ENCODE measurements around the gene SAE1.

SAE1 gene

DNA sequence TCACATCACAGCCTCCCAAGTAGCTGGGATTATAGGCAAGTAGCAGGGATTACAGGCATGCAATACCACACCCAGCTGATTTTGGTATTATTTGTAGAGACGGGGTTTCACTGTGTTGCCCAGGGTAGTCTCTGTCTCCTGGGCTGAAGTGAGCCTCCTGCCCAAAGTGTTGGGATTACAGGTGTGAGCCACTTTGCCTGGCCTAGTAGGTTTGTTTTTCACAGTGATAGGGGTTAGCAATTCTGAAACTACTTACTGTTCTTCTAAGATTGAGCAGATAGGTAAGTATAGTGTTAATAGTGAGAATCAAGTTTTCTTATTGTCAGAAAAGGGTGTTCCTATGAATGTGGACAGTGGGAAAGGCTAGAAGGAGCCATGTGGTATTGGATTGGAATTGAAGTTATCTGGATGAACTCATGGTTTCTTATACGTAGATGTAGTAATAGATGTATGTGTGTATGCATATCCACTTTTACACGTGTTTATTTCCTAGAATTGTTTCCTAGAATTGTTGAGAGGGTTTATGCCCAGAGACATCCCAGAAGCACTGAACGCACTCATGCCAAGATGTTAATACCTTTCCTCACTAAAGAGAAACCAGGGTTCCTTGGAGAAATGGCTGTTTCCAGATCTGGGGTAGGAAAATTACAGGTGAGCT lies 49.1 kb downstream of the SAE1 start:
- TF ChIP-seq, protein P1, sequence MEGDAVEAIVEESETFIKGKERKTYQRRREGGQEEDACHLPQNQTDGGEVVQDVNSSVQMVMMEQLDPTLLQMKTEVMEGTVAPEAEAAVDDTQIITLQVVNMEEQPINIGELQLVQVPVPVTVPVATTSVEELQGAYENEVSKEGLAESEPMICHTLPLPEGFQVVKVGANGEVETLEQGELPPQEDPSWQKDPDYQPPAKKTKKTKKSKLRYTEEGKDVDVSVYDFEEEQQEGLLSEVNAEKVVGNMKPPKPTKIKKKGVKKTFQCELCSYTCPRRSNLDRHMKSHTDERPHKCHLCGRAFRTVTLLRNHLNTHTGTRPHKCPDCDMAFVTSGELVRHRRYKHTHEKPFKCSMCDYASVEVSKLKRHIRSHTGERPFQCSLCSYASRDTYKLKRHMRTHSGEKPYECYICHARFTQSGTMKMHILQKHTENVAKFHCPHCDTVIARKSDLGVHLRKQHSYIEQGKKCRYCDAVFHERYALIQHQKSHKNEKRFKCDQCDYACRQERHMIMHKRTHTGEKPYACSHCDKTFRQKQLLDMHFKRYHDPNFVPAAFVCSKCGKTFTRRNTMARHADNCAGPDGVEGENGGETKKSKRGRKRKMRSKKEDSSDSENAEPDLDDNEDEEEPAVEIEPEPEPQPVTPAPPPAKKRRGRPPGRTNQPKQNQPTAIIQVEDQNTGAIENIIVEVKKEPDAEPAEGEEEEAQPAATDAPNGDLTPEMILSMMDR (conservative IDR thresholded peaks at IDR 0.05; ENCODE audit: low read length): no peak
- no peak overlapping the region for H3K4me3 ChIP-seq (ENCODE audit: low read length)
- no peak for DNase-seq (ENCODE audit: low read depth)

DNA sequence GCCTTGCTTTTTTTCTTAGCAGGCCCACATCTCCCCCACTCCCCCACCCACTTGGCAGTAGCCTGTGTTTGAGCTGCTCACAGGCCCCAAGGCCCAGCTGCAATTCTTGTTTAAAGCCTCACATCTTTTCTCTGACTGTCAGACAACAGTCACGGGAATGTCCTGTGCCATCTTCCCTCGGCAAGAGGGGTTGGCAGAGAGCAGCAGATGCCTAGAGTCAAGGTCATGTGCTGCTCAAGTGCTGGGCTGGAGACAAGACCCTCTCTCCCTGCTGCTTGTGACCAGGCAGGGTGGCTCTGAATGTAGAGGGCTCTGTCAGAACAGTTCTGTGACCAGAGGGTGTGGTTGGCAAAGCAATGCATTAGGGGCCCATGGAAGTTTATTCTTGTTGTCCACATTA lies 53.0 kb downstream of the SAE1 start:
- TF ChIP-seq, protein P1 (conservative IDR thresholded peaks at IDR 0.05; ENCODE audit: low read length): no peak
- no peak overlapping the region for H3K4me3 ChIP-seq (ENCODE audit: low read length)
- no peak for DNase-seq (ENCODE audit: low read depth)

DNA sequence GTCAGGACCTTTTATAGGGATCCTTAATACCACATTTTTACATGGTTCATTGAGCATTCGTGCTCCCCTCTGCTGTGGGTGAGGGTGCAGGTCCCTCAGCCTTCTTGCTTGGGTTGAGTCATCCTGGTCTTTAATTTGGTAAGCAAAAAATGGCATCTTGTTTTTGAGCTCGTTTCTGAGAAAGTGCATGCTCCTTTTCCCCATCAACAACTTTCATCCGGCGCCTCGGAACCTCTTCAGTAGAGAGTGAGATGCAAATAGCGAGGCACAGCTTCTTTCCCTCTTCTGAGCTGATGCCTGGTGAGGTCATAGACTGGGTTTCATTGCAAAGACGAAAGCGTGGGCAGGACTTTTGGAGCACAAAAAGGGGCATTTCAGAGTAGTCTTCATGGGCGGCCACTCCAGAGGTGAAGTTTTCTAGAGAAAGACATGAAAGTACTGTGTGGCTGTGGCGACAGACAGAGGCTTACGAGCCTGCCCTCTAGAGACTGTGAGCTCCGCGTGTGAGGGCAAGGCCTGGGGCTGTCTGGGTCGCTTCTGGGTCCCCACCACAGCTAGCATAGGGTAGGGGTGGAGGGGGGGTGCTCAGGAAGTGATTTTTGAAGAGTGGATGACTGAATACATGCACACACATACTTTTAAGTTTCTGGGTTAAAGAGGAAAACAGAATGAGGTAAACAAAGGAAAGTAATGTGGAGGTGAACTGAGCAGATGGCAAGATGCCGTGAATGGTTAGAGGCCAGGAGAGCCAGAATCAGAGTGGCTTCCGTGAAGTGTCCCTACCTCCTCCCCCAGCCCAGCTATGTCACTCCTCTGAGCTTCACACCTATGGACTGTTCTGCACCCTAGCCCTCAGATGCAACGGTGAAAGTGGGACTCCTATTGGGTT lies 56.1 kb downstream of the SAE1 start:
- DNase-seq (ENCODE audit: low read depth): no peak
- TF ChIP-seq, protein P1 (conservative IDR thresholded peaks at IDR 0.05; ENCODE audit: low read length): no peak
- no peak overlapping the region for H3K4me3 ChIP-seq (ENCODE audit: low read length)

DNA sequence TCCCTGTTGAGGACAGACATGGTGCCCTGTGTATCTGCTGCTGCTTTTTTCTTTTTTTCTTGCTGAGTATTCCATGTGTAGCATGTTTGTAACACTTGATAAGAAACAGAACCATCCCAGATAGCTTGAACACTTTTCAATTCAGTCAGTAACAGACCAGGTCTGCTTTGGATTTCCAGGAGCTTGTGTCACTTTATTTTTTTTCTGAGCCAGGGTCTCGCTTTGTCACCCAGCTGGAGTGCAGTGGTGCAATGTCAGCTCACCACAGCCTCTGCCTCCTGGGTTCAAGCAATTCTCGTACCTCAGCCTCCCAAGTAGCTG lies 56.7 kb downstream of the SAE1 start:
- no peak overlapping the region for H3K4me3 ChIP-seq (ENCODE audit: low read length)
- DNase-seq (ENCODE audit: low read depth): no peak
- TF ChIP-seq, protein P1 (conservative IDR thresholded peaks at IDR 0.05; ENCODE audit: low read length): no peak

- TF ChIP-seq, protein P1 (conservative IDR thresholded peaks at IDR 0.05; ENCODE audit: low read length): no peak
- H3K4me3 ChIP-seq (ENCODE audit: low read length): no peak overlapping the region
- no peak for DNase-seq (ENCODE audit: low read depth)
Observed at GRCh38 chr19:47187797-47188196, 57.2 kb downstream of the SAE1 start.

DNA sequence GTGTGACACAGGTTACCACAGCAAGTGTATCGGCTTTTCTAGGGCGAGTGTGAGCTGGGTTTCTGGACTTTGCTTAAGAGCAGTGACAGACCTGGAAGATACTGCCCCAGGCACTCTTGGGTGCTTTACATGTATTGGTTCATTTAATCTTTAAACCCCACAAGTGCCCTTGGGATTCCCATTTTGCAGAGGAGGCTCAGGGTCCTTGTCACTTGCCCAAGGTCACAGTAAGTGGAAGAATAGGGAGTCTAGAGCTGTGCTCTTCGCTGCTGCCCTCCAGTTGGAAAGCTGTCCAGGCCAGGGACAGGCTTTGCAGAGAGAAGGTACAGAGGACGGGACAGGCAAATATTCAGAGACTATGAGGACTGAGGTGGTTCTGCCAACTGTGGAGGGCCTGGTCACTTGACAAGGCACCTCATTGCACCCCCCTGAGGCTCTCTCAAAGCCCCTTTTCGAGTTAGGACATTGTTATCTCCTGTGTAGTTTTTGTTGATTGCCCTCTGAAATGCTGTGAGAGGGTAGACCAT lies 57.9 kb downstream of the SAE1 start:
- no peak for DNase-seq (ENCODE audit: low read depth)
- TF ChIP-seq, protein P1 (conservative IDR thresholded peaks at IDR 0.05; ENCODE audit: low read length): no peak
- H3K4me3 ChIP-seq (ENCODE audit: low read length): no peak overlapping the region

Measured in AG10803 (cell line).